NCI-H1930 (cell line): ENCODE measurements around the gene SUPT3H.

ENCODE experiments used
- DNase-seq, 2 experiments: peaks; one replicate each; lab custom pipeline; 2025; lab: John Stamatoyannopoulos, UW

SUPT3H gene

DNA sequence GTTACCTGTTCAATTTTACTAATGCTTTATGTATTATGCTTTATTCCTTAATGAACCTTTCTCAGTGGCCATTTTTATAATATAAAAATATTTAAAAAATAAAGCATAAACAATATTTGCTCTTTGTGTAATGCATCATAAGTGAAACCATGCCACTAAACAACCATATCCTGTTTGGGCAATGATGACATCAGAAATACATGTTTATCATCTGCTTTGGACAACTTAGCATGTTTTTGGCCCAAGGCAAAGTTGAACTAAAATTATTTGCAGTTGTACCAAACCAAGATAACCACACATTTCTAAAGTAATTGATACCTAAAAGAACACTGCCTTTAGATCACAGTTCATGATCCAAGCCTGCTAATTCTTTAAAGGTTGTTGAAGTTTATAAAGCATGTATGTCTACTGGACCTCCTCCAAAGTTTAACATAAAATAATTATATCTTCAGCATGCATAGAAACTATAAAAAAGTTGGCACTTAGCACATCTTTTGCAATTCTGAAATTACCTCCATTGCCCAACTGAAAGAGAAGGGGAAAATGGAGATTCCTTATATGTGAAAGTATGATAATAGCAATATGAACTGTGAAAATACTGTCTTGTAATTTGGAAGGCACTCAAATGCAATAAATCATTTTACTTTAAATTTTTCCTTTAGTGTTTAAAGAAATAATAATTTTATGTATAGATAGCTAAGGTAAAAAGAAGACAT lies 375.2 kb downstream of the SUPT3H start:
- DNase-seq, result no peak

DNA sequence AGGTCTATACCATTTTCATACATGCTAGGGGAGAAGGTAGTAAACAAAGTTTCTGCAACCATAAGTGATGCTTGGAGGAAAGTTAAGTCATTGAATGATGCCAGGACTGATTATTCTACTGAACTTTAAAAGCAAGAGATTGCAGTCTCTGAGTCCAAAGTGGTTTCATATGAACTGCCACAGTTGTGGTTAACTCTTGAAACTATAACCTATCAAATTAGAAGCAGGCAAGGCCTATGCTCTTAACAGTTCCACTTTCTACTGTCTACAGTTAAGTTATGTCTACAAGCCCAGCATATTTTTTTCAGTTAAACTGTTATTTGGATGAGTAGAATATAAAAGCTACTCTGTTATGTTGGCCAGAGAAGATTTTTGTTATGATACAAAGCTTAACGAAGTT lies 376.1 kb downstream of the SUPT3H start:
- DNase-seq, result no peak

DNA sequence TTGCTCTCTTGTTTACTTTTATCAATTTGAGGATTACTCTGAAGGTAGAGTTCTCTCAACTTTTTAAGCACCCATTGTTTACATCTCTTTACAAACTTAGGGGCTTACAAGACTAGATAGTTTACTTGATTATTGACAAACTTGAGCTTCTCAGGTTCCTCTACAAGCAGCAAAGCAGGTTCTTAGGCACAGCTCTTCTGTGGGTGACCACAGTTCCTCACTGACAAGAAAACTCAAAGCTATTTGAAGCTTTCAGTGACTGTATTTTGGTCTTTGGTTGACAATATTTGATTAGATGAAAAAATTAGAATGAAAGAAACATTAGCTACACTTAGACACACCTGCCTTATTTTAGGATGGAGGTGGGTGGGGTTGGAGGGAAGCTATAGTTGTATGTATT lies 376.9 kb downstream of the SUPT3H start:
- no peak for DNase-seq

DNA sequence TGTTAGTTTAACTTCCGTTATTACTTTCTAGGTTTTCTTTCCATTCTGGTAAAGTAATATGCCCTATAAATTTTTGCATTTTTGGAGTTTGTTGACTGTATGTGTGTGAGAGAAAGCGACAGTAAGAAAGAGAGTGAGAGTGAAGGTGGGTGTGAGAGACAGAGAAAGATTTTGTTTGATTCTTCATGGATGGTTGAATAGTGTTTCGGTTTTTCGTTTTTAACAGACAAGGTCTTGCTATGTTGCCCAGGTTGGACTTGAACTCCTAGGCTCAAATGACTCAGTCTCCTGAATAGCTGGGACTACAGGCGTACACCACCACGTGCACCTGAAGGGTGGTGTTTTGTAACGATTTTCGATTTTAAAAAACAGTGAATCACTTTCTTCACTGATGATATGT lies 378.7 kb downstream of the SUPT3H start:
- no peak for DNase-seq

DNA sequence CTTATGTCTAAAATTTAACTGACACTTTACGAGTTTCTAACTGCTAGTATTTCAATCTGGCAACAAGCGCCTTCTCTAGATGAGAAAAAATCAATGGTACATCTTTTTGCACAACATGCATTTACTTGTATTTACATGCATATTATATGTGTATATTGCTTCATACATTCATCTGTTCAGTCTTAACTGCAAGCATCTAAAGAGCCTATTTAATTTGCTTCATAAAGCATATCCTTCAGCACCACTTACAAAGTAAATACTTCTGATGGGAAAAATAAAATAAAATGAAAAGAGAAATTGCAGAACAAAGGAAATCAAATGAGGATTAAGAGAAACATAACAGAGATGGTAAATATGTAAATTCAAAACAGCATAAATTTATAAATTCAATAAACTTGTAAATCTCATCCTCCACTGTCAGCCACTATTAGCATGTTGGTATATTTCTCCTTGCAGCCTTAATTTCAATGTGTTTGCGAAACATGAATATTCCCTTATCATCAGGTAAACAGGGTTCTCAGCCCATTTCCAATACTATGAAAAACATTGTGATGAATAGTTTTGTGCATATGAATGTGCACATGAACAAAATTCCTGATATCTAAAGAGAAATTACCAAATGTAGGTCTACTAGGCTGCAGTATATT lies 382.1 kb downstream of the SUPT3H start:
- DNase-seq, result no peak

DNA sequence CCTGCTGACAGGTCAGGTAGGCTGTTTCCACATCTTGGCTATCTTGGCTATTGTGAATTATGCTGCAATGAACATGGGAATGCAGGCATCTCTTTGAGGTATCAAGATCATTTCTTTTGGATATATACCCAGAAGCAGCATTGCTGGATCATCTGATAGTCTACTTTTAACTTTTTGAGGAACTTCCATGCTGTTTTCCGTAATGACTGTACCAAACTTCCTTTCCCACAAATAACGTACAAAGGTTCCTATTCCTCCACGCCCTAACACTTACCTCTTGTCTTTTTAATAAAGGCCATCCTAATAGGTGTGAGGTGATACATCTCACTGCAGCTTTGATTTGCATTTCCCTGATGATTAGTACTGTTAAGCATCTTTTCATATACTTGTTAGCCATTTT lies 388.3 kb downstream of the SUPT3H start:
- DNase-seq, result no peak

DNA sequence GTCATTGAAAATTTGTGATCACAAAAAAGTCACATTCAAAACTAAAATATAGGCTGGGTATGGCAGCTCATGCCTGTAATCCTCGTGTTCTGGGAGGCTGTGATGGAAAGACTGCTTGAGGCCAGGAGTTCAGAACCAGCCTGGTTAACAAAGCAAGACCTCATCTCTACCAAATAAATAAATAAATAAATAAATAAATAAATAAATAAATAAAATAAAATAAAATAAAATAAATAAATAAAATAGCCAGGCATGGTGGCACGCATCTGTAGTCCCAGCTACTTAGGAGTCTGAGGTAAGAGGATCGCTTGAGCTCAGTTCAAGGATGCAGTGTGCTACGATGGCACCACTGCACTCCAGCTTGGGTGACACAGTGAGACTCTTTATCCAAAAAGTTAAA lies 392.7 kb downstream of the SUPT3H start:
- no peak for DNase-seq

DNA sequence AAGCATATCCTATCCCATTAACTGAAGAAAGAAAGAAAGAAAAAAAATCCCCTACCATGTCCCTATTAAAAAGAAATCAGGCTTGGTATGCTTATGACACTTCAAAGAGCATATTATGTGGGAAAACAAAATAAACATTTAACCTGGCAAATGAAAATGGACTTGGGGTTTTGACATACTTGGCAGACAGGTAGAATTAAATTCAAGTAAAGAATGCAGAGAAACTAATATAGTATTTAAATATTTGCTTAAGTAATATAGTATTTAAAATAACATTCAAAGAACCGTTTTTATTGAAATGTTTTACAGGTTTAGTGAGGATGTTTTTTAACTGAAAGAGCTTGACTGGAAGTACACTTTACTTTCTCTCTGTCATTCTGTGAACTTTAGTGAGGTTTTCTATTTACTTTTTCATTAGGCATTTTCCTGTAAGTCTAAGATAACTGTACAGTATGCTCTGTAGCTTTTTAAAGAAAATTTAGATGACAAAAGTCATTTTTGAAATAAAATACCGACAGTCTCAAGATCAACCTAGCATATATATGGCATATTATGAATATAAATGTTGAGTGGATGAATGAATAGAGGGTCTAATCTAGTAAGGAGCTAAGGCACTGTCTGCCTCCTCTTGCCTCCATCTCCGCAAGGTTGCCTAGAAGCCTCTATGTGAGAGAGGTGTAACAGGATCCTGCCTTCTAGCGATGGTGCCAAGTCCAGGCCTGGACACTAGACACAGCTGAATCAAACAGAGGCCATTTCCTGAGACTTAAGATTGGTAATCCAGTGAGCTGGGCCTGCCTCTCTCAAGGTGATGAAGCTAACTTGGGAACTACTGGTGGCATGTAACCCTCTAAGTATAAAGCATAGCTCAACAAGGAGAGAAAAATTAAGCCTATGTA lies 394.0 kb downstream of the SUPT3H start:
- DNase-seq, result no peak

DNA sequence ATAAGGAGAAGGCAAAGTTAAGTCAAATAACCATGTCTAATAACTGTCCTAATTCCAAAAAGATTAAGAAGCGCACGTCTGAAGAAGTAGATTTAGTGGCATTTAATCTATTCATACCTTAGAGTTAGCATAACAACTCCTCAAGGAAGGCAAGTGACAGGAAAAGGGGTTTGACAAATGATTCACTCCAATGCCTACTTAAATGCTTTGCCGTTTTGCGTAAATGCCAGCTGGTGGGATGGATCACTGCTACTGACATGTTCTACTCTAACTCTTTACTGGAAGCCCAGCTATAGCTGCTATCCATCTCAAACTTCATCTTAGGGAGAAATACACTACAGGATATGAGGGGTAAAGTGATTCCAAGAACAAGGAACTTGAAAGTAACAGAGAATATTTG lies 396.9 kb downstream of the SUPT3H start:
- no peak for DNase-seq

DNA sequence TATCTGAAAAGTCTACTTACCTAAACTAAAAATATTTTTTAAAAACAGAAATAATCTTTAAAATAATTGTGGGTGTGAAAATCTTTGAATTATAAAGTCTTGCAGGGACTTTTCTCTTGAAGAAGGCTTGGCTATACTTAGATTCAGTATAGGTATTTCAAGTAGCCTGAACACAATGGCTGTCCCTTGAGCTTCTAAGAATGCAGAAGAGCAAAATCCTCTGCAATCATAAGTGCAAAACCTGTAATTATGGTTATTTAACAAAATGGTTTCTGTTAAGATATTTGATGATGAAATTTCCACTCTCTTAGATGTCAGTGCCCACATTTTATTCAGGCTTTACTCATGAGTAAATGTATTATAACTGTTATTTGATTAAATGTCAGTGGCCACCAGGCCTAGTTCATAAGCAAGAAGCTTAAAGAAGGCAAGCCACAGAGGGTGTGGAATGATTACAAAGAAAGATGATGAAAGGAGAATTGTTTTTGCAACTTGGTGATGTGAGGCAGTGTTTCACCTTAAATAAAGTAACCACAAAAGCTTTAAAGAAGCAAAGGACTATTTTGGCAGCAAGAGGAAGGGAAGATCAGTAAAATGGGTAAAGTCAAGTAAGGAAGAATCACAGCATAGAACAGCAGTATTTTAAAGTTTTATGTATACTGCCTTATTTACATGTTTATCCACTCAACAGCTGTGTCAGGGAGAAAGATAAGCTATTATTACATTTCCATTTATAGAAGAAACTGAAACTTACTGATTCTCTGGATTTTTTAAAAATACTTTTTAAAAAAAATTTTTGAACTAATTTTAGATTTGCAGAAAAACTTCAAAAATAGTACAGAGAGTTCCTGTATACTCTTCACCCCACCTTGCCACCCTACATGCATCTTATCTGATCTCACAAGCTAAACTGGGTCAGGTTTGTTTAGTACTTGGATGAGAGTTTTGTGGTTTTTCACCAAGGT lies 400.8 kb downstream of the SUPT3H start:
- no peak for DNase-seq

DNA sequence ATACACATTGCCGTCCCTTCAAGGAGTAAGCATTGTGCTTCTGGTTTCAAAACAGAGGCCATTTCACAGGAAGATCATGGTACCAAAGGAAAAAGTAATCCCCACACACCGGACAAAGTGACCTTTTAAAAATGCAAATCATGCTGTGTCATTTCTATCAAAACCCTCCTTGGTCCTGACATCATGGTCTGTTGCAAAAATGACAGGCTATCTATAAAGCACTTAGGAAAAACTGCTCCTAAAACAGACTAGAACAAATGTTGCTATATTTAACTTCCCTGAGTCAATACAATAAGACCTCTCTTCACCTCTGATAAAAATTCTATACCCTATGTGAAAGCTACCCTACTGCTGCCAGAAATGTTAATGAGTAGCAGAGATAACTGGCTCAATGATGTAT lies 403.2 kb downstream of the SUPT3H start:
- no peak for DNase-seq

DNA sequence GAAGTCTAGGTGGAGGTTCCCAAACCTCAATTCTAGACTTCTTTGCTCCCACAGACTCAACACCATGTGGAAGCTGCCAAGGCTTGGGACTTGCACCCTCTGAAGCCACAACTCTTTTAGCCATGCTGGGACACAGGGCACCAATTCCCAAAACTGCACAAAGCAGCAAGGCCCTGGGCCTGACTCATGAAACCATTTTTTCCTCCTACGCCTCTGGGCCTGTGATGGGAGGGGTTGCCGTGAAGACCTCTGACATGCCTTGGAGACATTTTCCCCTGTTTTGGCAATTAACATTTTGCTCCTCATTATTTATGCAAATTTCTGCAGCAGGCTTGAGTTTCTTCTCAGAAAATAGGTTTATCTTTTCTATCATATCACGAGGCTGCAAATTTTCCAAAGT lies 405.0 kb downstream of the SUPT3H start:
- DNase-seq, result no peak

DNA sequence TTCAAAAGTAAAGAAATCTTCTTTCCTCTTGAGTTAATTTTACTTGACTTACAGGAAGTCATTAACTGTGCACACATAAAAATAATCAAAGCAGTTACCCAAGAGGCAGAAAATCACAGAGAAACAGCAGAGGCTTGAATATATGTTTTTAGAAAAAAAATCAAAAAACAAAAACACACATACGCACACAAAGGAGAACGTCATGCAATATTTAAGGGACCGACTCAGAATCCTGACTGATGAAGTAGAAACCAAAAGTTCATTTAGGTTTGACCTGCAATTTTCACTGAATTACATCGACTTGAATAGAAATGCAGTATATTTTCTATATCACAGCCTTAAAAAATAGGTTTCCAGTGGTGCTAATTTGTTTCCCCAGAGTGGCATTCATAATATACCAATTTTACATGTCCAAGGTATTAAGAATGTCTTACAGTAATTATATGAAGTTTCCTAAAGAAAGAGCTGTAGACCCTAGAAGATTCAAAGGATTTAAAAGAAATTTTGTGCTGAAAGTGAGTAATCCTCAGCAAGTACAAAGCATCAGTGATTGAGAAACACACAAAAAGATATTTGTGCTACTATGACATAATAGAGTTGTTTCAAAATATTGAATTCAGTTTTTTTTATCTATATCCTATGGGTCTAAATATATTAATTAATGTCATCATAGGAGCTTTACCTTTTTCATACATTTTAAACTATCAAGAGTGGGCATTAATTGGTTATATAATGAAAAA lies 408.1 kb downstream of the SUPT3H start:
- no peak for DNase-seq

DNA sequence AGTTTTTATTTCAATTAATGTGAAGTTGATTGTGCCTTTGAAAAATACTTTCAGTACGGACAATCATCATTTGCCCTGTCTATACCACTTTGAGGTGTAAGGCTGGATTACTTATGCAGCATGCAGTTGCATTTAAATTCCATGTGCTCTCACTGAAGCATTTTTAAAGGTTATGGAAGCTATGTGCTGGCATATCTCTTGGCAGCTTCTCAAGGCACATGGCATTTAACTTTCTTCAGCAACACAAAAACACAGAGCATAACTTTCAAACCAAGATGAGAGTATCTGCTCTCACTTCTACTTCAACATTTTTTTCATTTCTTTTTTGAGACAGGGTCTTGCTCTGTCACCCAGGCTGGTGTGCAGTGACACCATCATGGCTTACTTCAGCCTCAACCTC lies 410.3 kb downstream of the SUPT3H start:
- DNase-seq, result no peak

DNA sequence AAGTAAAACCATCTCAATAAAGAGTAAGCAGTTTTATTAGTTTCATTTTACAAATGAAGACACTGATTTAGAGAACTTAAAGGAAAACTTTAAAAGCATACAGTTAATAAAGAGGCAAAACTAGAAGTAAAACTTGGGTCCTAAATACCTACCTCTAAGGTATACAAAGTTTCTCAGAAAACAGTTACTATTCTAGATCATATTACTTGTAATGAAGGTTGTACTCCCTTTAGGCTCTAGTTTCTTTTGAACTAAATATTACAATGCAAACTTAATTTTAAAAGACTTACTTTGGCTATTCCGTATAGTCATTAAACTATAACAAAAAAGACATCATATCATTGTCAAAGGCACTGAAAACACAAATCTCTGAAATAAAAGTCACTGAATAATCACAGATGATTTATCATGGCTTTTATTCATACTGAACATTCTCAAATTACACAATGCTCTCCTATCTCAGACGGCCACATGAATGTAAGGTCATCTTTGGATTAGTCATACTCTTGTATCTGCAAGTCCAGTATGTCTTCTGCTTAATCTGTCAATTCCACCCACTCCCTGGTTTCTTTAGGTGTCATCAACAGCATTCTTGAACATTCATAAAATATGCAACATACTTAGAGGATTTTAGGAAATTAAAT lies 411.2 kb downstream of the SUPT3H start:
- DNase-seq, result no peak

DNA sequence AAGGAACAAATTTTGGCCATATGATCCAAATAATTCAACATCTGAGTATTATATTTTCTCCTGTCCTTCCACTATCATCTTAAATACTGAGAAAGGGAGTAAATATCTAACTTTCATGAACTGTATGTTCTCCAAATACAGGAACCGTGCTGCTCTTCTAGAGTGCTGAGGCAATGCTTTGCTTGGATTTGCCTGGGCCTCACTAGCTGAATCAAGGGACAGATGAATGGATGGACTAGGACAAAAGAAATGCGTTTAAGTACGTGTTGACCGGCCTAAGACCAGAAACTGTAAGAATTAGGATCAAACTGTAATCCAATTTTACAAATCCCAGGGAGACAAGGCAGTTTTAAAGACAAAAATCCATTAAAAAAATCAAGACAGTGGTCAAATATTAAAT lies 412.0 kb downstream of the SUPT3H start:
- no peak for DNase-seq

DNA sequence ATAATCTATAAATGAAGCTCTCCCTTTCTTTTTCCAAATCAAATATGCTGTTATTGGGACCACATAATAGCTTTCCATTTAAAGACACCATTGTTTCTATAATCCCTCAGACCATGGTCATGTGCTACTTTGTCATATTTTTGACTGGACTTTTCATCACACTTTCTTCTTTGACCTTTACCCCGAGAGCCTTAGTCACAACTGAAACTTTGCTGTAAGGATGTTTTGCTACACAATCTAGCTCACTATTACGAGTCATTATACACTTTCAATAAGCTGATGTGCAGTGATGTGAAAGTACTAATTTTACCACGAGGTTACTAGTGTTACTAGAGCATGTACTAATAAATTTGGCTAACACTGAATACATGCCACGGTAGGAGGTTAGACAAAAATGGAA lies 416.8 kb downstream of the SUPT3H start:
- DNase-seq, result no peak

DNA sequence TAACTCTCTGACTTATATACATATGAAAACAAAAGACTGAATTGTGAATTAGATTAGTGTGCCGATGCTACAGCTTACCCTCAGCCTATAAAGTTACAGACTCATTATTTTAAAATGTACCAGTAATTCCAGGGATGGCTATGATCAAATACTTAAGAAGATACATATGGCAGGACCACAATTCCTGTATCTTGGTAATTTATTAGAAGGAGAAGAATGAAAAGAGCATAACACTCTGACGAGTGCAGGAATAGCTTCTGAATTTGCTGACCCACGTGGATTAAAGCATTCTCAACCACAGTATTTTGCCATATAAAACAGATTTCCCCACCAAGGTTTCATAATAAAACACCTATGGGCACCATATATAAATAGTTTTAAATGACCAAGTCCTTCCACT lies 418.1 kb downstream of the SUPT3H start:
- no peak for DNase-seq

DNA sequence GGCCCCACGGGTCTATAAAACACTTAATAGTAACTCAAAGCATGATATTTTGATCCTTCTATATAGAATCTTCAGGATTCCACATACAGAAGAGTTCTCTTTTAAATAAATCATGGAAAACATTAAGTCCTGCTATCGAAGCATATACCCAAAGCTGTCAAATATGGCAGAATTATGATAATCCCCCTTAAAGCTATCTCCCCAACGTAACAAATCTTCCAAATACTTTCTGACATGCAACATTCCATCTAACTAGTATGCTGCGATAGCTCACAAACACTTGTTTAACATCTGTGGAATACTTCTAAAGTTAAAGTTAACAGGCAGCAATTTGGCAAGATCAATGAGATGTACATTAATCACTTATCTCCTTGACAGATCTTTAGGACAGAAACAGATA lies 420.6 kb downstream of the SUPT3H start:
- DNase-seq, result no peak

DNA sequence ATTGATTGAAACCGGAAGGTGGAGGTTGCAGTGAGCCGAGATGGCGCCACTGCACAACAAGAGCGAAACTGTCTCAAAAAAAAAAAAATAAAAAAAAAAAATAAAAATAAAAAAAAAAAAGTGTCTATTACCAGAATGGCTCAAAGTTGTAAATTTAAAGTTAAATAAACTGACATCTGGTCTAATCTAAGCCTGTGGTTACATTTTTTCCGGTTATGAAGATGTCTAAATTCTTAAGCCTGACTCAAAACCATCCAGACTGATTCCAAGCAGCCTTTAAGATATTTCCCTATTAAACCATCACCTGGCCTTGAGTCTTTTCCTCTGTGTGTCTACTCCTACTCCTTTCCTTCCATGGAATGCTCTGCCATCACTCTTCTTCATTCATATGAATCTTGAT lies 421.3 kb downstream of the SUPT3H start:
- DNase-seq, result no peak

DNA sequence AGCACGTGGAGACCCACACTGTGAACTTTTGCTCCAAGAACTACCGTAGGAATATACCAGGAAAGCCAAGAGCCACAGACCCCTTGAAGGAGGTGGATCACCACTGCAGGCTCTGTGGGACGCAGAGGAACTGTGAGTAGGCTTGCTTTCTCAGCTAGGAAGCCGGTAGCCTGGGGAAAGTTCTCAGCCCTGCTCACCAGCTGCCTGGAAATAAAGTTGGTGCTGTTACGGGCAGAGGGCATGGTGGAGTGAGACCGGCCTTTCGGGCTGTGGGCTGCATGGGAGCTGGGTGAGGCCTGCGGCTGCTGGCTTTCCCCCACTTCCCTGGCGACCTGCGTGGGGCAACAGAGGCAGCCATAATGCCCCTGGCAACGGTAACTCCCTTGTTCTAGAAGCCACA lies 422.6 kb downstream of the SUPT3H start:
- DNase-seq, result no peak
